H1 (cell line): Measurements from ENCODE around the gene IL13RA1. TPM values are rescaled to one million over a fixed set of nuclear protein-coding genes. Genes with fewer than 3 reads are reported as not detected.

ENCODE experiments used
- ASH2L ChIP-seq: fragments of 200-600, 300-600 bp; sonication (generic); IDR thresholded peaks from one replicate; pipeline ENCODE4 v1.7.1; 2017; ENCODE audit warnings: low read length
- EZH2 ChIP-seq: fragments of 200-600 bp; sonication (generic); IDR thresholded peaks from 2 replicates; pipeline ENCODE4 v1.7.1; 2012; ENCODE audit warnings: low read depth, mild to moderate bottlenecking, moderate library complexity, low read length, inconsistent platforms; ENCODE audit not compliant: severe bottlenecking
- POU5F1 ChIP-seq: IDR thresholded peaks from 2 replicates; pipeline ENCODE4 v1.6.1; 2011; ENCODE audit warnings: low read depth, mild to moderate bottlenecking, low read length, moderate library complexity
- SIRT6 ChIP-seq: IDR thresholded peaks from one replicate; pipeline ENCODE4 v1.7.1; 2012; ENCODE audit warnings: low read length, inconsistent platforms
- TBP ChIP-seq: IDR thresholded peaks from 2 replicates; pipeline ENCODE4 v1.6.1; 2011; ENCODE audit warnings: low read depth, low read length, improper control_type of control experiment
- polyA plus RNA-seq, 7 experiments: library from polyadenylated mRNA; depleted of rRNA in 3 of 7; stranded (reverse) in 5 of 7; unstranded in 2 of 7; fragments of >200 nt in 5 of 7; fragments of 200-250 nt in 2 of 7; gene quantifications; 1 replicate in 5 of 7; 2 replicates in 1 of 7; 4 replicates in 1 of 7; pipeline versions ENCODE4 v1.2.1 to v1.2.3, GENCODE V29; 2011 to 2013; ENCODE audit warnings: missing spikeins in 2 of 7, mixed read lengths in 2 of 7
- total RNA-seq: library from RNA; stranded (reverse); fragmentation: NEBNext Ultra II Directional; extraction: Animal tissue kit (Norgen Biotek cat#: 25700); gene quantifications from 2 replicates; pipeline ENCODE4 v1.2.1, GENCODE V29; 2021

Gene IL13RA1
- total and polyA plus RNA-seq, 2 of the 8 experiments (the other 6 are each of a cell fraction or from before 2014, with no cell fraction given), result 3.3 to 9.4 TPM

- TF ChIP-seq POU5F1 (no peak), TBP (no peak), EZH2 (no peak), ASH2L (no peak), SIRT6 (no peak)
- TF ChIP-seq, all 59 proteins: peak for 0
These were observed 68.3 kb downstream of the IL13RA1 start (continued) for GRCh38 chrX:118795528-118796280.
